ENCODE results near the gene SRSF11. TPM values are rescaled to one million over a fixed set of nuclear protein-coding genes. Genes with fewer than 3 reads are reported as not detected.

SRSF11 gene
- total RNA-seq, 4 donors from 2014 or later: 61.3 to 170 (median 122) TPM

- Histone ChIP-seq H3K27me3 (no peaks in the 10 kb centered on the region), H3K4me1 (no peaks in the 10 kb centered on the region), H3K27ac (no peak overlapping the region), H3K4me3 (no peak overlapping the region), H3K36me3 (no peaks in the 10 kb centered on the region), H3K9me3 (no peaks in the 10 kb centered on the region)
- ATAC-seq: no peak
- TF ChIP-seq POLR2A (IDR thresholded peaks at IDR 0.05) (no peak), EP300 (IDR thresholded peaks at IDR 0.05) (no peak), CTCF (IDR thresholded peaks at IDR 0.05) (no peak), POLR2AphosphoS5 (IDR thresholded peaks at IDR 0.05) (no peak)
These were observed 26.6 kb upstream of the SRSF11 start for GRCh38 chr1:70194601-70195000.

- H3K4me1 ChIP-seq: no peaks in the 10 kb centered on the region
- H3K27me3 ChIP-seq: no peaks in the 10 kb centered on the region
- H3K36me3 ChIP-seq: no peaks in the 10 kb centered on the region
- no peak overlapping the region for H3K27ac ChIP-seq
- H3K4me3 ChIP-seq: no peak overlapping the region
- no peaks in the 10 kb centered on the region for H3K9me3 ChIP-seq
- no peak for ATAC-seq
- WGBS, 2 donors (ENCODE audit: low coverage in 1 of 2): 96 to 100% methylated on average over 4 of the region's 4 CpGs
- TF ChIP-seq POLR2A (IDR thresholded peaks at IDR 0.05) (no peak), CTCF (IDR thresholded peaks at IDR 0.05) (no peak), EP300 (IDR thresholded peaks at IDR 0.05) (no peak), POLR2AphosphoS5 (IDR thresholded peaks at IDR 0.05) (no peak)
These were observed 25.8 kb upstream of the SRSF11 start for GRCh38 chr1:70195342-70195741.

- no peak for ATAC-seq
- WGBS, 2 donors (ENCODE audit: low coverage in 1 of 2): 78 to 94% methylated on average over 3 of the region's 3 CpGs
- TF ChIP-seq POLR2AphosphoS5 (IDR thresholded peaks at IDR 0.05) (no peak), CTCF (IDR thresholded peaks at IDR 0.05) (no peak), EP300 (IDR thresholded peaks at IDR 0.05) (no peak), POLR2A (IDR thresholded peaks at IDR 0.05) (no peak)
These were observed 24.8 kb upstream of the SRSF11 start for GRCh38 chr1:70196333-70196732.

GRCh38 chr1:70200065-70200464 lies 21.1 kb upstream of the SRSF11 start:
- no peak for TF ChIP-seq POLR2AphosphoS5 (IDR thresholded peaks at IDR 0.05)
- TF ChIP-seq CTCF (IDR thresholded peaks at IDR 0.05): no peak
- no peak for TF ChIP-seq EP300 (IDR thresholded peaks at IDR 0.05)
- no peak for TF ChIP-seq POLR2A (IDR thresholded peaks at IDR 0.05)

More at GRCh38 chr1:70196333-70196732, 24.8 kb upstream of the SRSF11 start:
- no peak overlapping the region for H3K4me3 ChIP-seq
- H3K4me1 ChIP-seq: no peaks in the 10 kb centered on the region
- H3K36me3 ChIP-seq: no peaks in the 10 kb centered on the region
- H3K27me3 ChIP-seq: no peaks in the 10 kb centered on the region
- no peak overlapping the region for H3K27ac ChIP-seq
- no peaks in the 10 kb centered on the region for H3K9me3 ChIP-seq

GRCh38 chr1:70202173-70202758 lies 18.9 kb upstream of the SRSF11 start:
- Histone ChIP-seq H3K9me3 (no peaks in the 10 kb centered on the region), H3K27ac (no peak overlapping the region), H3K36me3 (no peaks in the 10 kb centered on the region), H3K4me1 (peaks cover 0 to 43% (median 9%) of the 10 kb centered on the region in 3 donors), H3K27me3 (no peaks in the 10 kb centered on the region), H3K4me3 (no peak overlapping the region)
- 57 to 64% methylated on average over 2 of the region's 2 CpGs for WGBS, 2 donors (ENCODE audit: low coverage in 1 of 2)
- ATAC-seq: no peak
- TF ChIP-seq EP300 (IDR thresholded peaks at IDR 0.05) (no peak), POLR2AphosphoS5 (IDR thresholded peaks at IDR 0.05) (no peak), CTCF (IDR thresholded peaks at IDR 0.05) (no peak), POLR2A (IDR thresholded peaks at IDR 0.05) (no peak)

More at GRCh38 chr1:70200065-70200464, 21.1 kb upstream of the SRSF11 start:
- WGBS, 2 donors (ENCODE audit: low coverage in 1 of 2): 84 to 88% methylated on average over 3 of the region's 4 CpGs
- no peak for ATAC-seq
- H3K4me3 ChIP-seq: no peak overlapping the region
- H3K27me3 ChIP-seq: no peaks in the 10 kb centered on the region
- H3K27ac ChIP-seq: no peak overlapping the region
- no peaks in the 10 kb centered on the region for H3K9me3 ChIP-seq
- peaks cover 0 to 32% (median 4%) of the 10 kb centered on the region in 3 donors for H3K4me1 ChIP-seq
- H3K36me3 ChIP-seq: no peaks in the 10 kb centered on the region

All from gastroesophageal sphincter (tissue), 4 donors.